GM12873 (cell line): ENCODE results near the gene FOSL2.

Experiments
- TF ChIP-seq, protein P1 (sequence below): IDR thresholded peaks from 2 replicates; pipeline ENCODE4 v1.5.1; 2012; ENCODE audit warnings: low read depth, mild to moderate bottlenecking, moderate library complexity, low read length, control low read depth; ENCODE audit not compliant: insufficient read depth; ENCODE audit errors: missing control alignments

Gene FOSL2

DNA sequence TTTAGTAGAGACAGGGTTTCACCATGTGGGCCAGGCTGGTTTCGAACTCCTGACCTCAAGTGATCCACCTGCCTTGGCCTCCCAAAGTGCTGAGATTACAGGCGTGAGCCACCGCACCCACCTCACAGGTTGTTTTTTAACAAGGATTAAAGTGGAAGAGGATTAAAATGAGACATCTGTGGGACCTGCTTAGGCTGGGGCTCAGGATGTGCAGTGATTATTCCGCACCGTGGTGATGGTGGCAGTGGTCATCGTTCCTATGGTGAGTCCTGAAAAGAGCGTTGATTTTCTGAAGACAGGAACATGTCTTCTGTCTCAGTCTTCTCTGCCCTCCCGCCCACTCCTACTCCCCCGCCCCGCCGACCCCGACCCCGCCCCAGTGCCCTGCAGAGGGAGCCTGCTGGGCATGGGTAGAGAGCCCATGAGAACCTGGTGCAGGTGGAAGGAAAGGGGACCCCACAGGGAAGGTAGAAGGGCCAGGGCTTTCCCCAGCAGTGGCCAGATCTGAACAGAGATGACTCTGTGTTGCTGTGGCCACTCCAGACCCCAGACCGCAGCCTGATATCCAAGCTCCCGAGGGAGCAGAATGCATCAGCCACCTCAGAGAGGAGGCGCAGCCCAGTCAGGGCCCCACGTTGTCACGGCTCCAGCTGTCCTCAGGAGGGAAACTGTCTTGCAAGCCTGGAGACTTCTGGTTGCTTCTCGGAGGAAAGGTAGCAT is 34.5 kb upstream of the FOSL2 start:
- TF ChIP-seq, protein P1, sequence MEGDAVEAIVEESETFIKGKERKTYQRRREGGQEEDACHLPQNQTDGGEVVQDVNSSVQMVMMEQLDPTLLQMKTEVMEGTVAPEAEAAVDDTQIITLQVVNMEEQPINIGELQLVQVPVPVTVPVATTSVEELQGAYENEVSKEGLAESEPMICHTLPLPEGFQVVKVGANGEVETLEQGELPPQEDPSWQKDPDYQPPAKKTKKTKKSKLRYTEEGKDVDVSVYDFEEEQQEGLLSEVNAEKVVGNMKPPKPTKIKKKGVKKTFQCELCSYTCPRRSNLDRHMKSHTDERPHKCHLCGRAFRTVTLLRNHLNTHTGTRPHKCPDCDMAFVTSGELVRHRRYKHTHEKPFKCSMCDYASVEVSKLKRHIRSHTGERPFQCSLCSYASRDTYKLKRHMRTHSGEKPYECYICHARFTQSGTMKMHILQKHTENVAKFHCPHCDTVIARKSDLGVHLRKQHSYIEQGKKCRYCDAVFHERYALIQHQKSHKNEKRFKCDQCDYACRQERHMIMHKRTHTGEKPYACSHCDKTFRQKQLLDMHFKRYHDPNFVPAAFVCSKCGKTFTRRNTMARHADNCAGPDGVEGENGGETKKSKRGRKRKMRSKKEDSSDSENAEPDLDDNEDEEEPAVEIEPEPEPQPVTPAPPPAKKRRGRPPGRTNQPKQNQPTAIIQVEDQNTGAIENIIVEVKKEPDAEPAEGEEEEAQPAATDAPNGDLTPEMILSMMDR, result no peak

GRCh38 chr2:28358668-28359201 is 33.9 kb upstream of the FOSL2 start:
- TF ChIP-seq, protein P1, result no peak

DNA sequence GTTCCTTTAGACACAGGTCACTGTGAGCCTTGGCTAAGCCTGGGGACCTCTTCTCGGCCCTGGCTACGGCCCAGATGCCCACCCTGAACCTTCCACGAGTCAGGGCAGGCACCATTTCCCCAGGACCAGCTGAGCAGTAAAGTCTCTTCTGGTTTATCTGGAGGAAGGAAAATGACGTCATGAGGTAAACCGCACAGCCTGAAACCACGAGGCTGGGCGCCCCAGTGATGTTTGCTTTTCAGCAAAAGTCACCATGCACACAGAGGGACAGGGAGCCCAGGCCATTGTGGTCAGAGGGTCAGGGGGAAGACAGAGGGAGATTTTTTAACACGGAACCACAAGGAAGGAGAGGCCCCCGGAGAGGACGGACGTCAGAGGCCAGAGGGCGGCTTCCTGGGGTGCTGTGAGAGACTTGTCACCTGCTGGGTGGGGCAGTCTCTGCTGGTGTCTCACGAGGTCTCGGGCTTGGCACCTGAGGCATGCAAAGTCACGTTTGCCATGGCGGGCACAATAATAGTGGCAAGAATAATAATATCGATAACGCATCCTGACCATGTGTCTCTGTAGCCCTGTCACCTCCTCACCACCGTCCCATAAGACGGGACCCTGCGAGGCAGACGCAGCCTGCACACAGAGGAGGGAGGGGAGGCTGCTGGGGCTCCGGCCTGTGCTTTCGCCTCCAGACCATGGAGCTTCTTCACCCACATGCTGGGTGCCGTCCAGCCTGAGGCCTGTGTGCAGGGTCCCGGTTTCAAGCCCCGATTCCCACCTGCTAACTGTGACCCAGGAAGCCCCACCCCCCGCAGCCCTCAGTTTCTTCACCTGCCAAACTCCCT is 33.2 kb upstream of the FOSL2 start:
- TF ChIP-seq, protein P1, result no peak

DNA sequence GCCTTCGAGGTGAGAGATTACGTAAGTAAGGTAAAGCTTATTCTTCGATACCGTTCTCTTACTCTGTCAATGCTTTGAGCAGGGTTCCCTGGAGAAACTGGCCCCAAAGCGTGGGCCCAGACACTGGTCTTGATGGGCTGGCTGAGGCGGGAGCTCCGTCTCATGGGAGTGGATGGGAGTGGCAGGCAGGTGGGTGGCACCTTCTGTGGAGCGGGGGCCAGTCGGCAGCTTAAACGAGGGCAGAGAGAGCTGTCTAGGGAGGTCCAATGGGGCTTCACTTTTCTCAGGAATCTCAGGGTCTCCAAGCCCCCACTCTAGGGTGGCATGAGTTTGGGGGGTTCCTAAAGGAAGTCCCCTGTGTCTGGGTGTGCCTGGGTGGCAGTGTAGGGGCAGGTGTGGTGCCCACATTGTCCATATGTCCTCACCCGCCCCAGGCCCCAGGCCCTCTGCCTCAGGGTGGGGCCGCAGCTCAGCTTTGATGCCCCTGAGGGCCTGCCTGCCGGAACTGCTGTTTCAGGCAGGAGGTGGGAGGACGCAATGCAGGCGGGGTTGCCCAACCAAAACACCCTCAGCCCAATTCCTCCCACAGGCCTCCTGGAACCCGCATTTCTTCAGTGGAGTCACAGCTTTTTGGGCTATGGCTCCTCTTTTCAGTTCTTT is 32.5 kb upstream of the FOSL2 start:
- TF ChIP-seq, protein P1, result no peak

DNA sequence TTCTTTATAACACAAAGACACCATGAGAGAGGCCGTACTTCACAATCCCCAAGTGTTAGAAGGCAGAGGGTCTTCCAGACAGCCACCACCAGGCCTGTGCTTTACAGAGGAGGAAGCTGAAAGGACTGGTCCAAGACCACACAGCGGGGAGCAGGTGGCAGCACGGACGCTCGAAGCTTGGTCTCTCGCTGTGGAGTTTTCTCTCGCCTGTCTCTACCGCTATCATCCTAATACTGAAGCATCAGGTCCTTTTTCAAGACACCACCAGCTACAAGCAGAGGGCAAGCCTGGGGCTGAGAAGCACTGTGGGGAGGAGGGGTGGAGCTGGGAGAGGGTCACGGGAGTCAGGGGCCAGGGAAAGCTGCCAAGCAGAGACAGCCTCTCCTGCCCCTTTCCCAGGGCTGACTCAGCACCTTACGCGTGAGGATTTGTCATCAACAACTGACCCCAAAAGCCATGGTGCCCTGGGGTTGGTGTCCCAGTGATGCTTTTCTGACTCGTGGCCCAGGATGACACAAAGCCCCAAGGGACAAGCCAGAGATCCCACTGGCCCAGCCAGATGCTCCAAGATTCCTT is 31.9 kb upstream of the FOSL2 start:
- TF ChIP-seq, protein P1, result no peak

DNA sequence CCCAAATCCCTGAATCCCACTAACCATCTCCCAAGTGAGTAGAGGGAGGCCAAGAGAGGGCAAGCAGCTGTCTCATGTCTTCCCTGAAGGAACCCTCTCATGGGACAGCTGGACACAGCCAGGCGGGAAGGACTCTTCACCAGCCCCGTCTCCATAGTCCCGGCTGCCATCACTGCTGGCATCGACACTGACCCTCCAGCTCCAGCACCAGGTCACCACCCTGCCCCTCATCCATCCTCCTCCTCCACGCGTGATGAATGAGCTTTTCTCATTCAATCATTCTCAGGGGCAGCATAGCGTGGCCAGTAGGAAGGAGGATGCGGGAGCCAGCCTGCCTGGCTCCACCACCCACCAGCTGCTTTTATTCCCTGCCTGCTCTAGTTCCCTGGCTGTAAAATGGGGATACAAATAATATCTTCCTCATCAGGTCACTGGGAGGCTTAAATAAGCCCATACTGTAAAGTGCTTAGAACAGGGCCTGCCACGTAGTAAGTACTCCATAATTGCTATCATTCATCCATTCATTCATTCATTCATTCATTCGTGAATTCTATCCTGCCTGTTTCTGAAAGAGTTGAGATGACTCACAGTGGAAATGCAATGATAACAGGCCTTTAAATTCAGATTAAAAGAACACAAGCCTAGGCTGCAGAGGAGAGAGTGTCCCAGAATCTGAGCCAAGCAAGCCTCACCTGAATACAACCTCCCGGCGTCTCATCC is 30.5 kb upstream of the FOSL2 start:
- TF ChIP-seq, protein P1, result no peak
